ENCODE results near the gene CYB561D2. TPM values are rescaled to one million over a fixed set of nuclear protein-coding genes. Genes with fewer than 3 reads are reported as not detected.
A peak's percentile ranks its signal among the peaks of the same experiment; 100 is the strongest.

Gene CYB561D2
- total and polyA plus RNA-seq, 2 donors (not counting 3 experiments of a cell fraction or from before 2014, with no cell fraction given): 13.6 to 46.0 TPM

DNA sequence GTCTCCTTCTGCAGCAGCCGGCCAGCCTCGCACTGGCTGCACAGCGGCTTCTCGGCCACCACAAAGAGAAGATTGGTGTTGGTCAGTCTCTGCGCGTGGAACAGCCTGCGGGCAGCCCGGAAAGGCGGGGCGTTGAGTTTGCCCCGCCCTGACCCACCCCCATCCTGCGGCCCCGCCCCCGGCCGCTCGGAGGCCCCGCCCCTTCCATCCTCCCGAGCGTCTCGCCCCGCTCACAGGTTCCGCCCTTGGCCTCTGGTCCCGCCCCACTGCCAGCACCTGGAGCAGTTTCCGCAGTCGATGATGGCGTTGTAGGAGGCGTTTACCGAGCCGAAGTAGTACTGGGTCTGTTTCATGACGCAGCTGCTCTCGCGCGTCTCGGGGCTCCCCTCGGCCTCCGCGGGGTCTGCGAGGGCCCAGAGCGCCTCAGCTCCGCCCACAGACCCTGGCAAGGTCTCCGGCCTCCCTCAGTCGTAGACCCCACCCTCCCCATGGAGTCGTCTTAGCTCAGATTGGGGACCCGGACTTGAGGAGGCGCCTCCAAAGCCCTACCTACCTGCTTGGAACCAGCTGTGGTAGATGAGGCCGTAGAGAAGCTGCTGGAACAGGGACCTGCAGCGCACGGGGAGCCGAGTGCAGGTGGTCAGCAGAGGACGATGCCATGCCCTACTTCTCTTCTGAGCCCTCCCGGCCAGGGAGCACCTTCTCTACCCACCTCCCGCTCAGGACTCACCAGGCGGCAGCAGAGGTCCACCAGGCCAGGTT is 14.6 kb downstream of the CYB561D2 start:
- BruUV-seq (replicated peaks): no TSS peak

DNA sequence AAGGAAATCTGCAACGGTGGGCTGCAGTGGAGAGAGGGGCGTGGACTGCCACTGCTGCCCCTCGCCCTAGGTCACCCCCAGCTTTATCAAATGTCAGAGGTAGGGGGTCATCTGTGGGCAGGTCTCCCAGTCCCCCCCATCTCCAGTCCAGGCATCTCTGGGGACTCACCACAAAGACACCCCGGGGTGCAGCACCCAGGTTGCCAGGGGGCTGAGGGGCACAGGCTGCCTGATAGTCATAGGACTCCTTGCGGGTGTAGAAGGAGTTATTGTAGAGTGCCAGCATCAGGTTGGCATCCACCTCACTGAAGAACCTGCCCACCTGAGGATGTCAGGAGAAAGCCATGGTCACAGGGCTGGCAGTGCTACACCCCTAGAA is 15.2 kb downstream of the CYB561D2 start:
- dilution Hi-C loops (cut with MboI; ENCODE audit: extremely low pct_ligation_motif_present, low sequenced_read_pairs): no loop called here
- H3K9me1 ChIP-seq (replicated peaks; ENCODE audit: control insufficient read depth, extremely low read depth, insufficient read depth, low read length): no peaks in the 10 kb centered on the region
- H2AFZ ChIP-seq (ENCODE audit: low read depth, low read length): no peak overlapping the region
- no TSS peak for BruUV-seq (replicated peaks)
- CTCF ChIA-PET: interaction anchor here (1.2 kb wide), 2 partner anchors 9 to 17 kb away, joined by 3 read pairs; no protein-coding TSS in a partner anchor
- no peaks in the 10 kb centered on the region for H4K20me1 ChIP-seq (replicated peaks; ENCODE audit: control insufficient read depth, extremely low read depth, insufficient read depth, low read length)
- no peaks in the 10 kb centered on the region for H3K9me3 ChIP-seq (replicated peaks; ENCODE audit: control insufficient read depth, insufficient read depth, low read length)
- H3K79me2 ChIP-seq (ENCODE audit: control insufficient read depth, insufficient read depth, low read length): no peaks in the 10 kb centered on the region
- no peak for TF ChIP-seq POLR2A (IDR thresholded peaks at IDR 0.05; ENCODE audit: low read depth, low read length)
- TF ChIP-seq, protein P1, sequence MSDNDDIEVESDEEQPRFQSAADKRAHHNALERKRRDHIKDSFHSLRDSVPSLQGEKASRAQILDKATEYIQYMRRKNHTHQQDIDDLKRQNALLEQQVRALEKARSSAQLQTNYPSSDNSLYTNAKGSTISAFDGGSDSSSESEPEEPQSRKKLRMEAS (IDR thresholded peaks at IDR 0.05; ENCODE audit: insufficient read depth, insufficient read length): no peak
- TF ChIP-seq, protein P2, sequence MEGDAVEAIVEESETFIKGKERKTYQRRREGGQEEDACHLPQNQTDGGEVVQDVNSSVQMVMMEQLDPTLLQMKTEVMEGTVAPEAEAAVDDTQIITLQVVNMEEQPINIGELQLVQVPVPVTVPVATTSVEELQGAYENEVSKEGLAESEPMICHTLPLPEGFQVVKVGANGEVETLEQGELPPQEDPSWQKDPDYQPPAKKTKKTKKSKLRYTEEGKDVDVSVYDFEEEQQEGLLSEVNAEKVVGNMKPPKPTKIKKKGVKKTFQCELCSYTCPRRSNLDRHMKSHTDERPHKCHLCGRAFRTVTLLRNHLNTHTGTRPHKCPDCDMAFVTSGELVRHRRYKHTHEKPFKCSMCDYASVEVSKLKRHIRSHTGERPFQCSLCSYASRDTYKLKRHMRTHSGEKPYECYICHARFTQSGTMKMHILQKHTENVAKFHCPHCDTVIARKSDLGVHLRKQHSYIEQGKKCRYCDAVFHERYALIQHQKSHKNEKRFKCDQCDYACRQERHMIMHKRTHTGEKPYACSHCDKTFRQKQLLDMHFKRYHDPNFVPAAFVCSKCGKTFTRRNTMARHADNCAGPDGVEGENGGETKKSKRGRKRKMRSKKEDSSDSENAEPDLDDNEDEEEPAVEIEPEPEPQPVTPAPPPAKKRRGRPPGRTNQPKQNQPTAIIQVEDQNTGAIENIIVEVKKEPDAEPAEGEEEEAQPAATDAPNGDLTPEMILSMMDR (IDR thresholded peaks at IDR 0.05; ENCODE audit: extremely low read depth in 1 of 2, insufficient read depth in 1 of 2, low read depth in 1 of 2, low read length in 2 of 2): no peak
- TF ChIP-seq GATA2 (IDR thresholded peaks at IDR 0.05; ENCODE audit: insufficient read depth, insufficient read length, low read depth, low read length): no peak
- no peak for TF ChIP-seq FOS (IDR thresholded peaks at IDR 0.05; ENCODE audit: borderline replicate concordance, insufficient read depth, low read length)
- TF ChIP-seq EZH2 (IDR thresholded peaks at IDR 0.05; ENCODE audit: borderline replicate concordance, low read depth, low read length, severe bottlenecking): no peak
- no peak for TF ChIP-seq POLR2AphosphoS5 (IDR thresholded peaks at IDR 0.05; ENCODE audit: insufficient read depth, low read depth, low read length)
- TF ChIP-seq JUN (IDR thresholded peaks at IDR 0.05; ENCODE audit: borderline replicate concordance, insufficient read depth, insufficient read length, low read depth): no peak
- no peak for TF ChIP-seq MYC (IDR thresholded peaks at IDR 0.05; ENCODE audit: low read depth, low read length)
- no peak for FAIRE-seq
- H3K27me3 ChIP-seq (ENCODE audit: control insufficient read depth in 2 of 2, insufficient read depth in 2 of 2, low read length in 2 of 2): peaks cover 3 to 5% of the 10 kb centered on the region in 2 experiments
- peaks cover 4% of the 10 kb centered on the region for H3K4me1 ChIP-seq (ENCODE audit: control insufficient read depth, extremely low read depth, insufficient read depth, low read length)
- DNase-seq (ENCODE audit: low read depth, low spot score): no peak
- H3K4me3 ChIP-seq (replicated peaks in 1 of 3; ENCODE audit: insufficient read depth in 1 of 3, low read depth in 1 of 3, low read length in 3 of 3): no peak overlapping the region
- POLR2A ChIA-PET: no interaction called here
- intact Hi-C loops (cut with micrococcal nuclease): no loop called here
- H3K36me3 ChIP-seq (ENCODE audit: control insufficient read depth in 2 of 2, extremely low read depth in 1 of 2, insufficient read depth in 2 of 2, low read length in 2 of 2): no peaks in the 10 kb centered on the region
- no peak overlapping the region for H3K27ac ChIP-seq (ENCODE audit: insufficient read depth, low read depth, low read length)
- no peak overlapping the region for H3K9ac ChIP-seq (replicated peaks; ENCODE audit: extremely low read depth, insufficient read depth, low read length)
- H3K4me2 ChIP-seq (ENCODE audit: insufficient read depth, low read length): no peak overlapping the region

More for the DNA sequence above, 14.6 kb downstream of the CYB561D2 start:
- peak; percentile 67 for DNase-seq (ENCODE audit: low read depth, low spot score)
- Histone ChIP-seq H3K27ac (ENCODE audit: insufficient read depth, low read depth, low read length) (no peak overlapping the region), H3K9ac (replicated peaks; ENCODE audit: extremely low read depth, insufficient read depth, low read length) (peak overlapping the region; percentile 20), H3K36me3 (ENCODE audit: control insufficient read depth in 2 of 2, extremely low read depth in 1 of 2, insufficient read depth in 2 of 2, low read length in 2 of 2) (no peaks in the 10 kb centered on the region), H3K4me3 (replicated peaks in 1 of 3; ENCODE audit: insufficient read depth in 1 of 3, low read depth in 1 of 3, low read length in 3 of 3) (peak overlapping the region; percentile 23 to 31 (median 25)), H3K4me1 (ENCODE audit: control insufficient read depth, extremely low read depth, insufficient read depth, low read length) (peaks cover 4% of the 10 kb centered on the region), H3K9me1 (replicated peaks; ENCODE audit: control insufficient read depth, extremely low read depth, insufficient read depth, low read length) (no peaks in the 10 kb centered on the region), H3K27me3 (ENCODE audit: control insufficient read depth in 2 of 2, insufficient read depth in 2 of 2, low read length in 2 of 2) (peaks cover 3% of the 10 kb centered on the region in 2 experiments), H4K20me1 (replicated peaks; ENCODE audit: control insufficient read depth, extremely low read depth, insufficient read depth, low read length) (no peaks in the 10 kb centered on the region), H2AFZ (ENCODE audit: low read depth, low read length) (peak overlapping the region; percentile 97), H3K79me2 (ENCODE audit: control insufficient read depth, insufficient read depth, low read length) (no peaks in the 10 kb centered on the region), H3K4me2 (ENCODE audit: insufficient read depth, low read length) (peak overlapping the region; percentile 59), H3K9me3 (replicated peaks; ENCODE audit: control insufficient read depth, insufficient read depth, low read length) (no peaks in the 10 kb centered on the region)
- dilution Hi-C loops (cut with MboI; ENCODE audit: extremely low pct_ligation_motif_present, low sequenced_read_pairs): no loop called here
- TF ChIP-seq POLR2AphosphoS5 (IDR thresholded peaks at IDR 0.05; ENCODE audit: insufficient read depth, low read depth, low read length): peak; percentile 41
- no peak for TF ChIP-seq MYC (IDR thresholded peaks at IDR 0.05; ENCODE audit: low read depth, low read length)
- CTCF ChIA-PET: interaction anchor here (0.9 to 1.3 kb wide), 3 partner anchors 15 to 177 kb away, joined by 3 read pairs; partner anchors contain the start of genes CYB561D2 and NPRL2
- FAIRE-seq: peak; percentile 86
- POLR2A ChIA-PET: interaction anchor here (1.2 kb wide), 1 partner anchor 1021 kb away, joined by 5 read pairs; no protein-coding TSS in a partner anchor
- intact Hi-C loops (cut with micrococcal nuclease): no loop called here
